ENCODE data around the gene DHX30. TPM values are rescaled to one million over a fixed set of nuclear protein-coding genes. Genes with fewer than 3 reads are reported as not detected.

DHX30 gene
- total RNA-seq, 1 donor, result 59.4 TPM

GRCh38 chr3:47877290-47877689, 74.4 kb downstream of the DHX30 start:
- H3K27ac ChIP-seq (ENCODE audit: low read depth, low read length), result peak overlapping the region; percentile 30
- H3K36me3 ChIP-seq (ENCODE audit: insufficient read depth, low read length), result peaks cover 49% of the 10 kb centered on the region
- peaks cover 3% of the 10 kb centered on the region for H4K20me1 ChIP-seq (ENCODE audit: insufficient read depth, low read length)
- H2AFZ ChIP-seq (ENCODE audit: low read length), result no peak overlapping the region
- H3K27me3 ChIP-seq (ENCODE audit: insufficient read depth, low read length), result no peaks in the 10 kb centered on the region
- H3K4me3 ChIP-seq (ENCODE audit: insufficient read depth, low read length), result no peak overlapping the region
- peak; percentile 90 for DNase-seq (ENCODE audit: insufficient read length, low spot score, missing footprints)
- no peaks in the 10 kb centered on the region for H3K9me3 ChIP-seq (ENCODE audit: low read depth, low read length)
- peaks cover 19% of the 10 kb centered on the region for H3K4me1 ChIP-seq (ENCODE audit: insufficient read depth, low read length)
- peaks cover 15% of the 10 kb centered on the region for H3K79me2 ChIP-seq (ENCODE audit: insufficient read depth, low read length)
- H3K4me2 ChIP-seq (ENCODE audit: insufficient read depth, low read length), result no peak overlapping the region
- TF ChIP-seq CTCF (IDR thresholded peaks at IDR 0.05; ENCODE audit: extremely low read depth, low read depth, low read length), result no peak

- peaks cover 50% of the 10 kb centered on the region for H3K36me3 ChIP-seq (ENCODE audit: insufficient read depth, low read length)
- H3K4me2 ChIP-seq (ENCODE audit: insufficient read depth, low read length), result no peak overlapping the region
- peaks cover 15% of the 10 kb centered on the region for H3K79me2 ChIP-seq (ENCODE audit: insufficient read depth, low read length)
- H3K4me1 ChIP-seq (ENCODE audit: insufficient read depth, low read length), result peaks cover 19% of the 10 kb centered on the region
- H4K20me1 ChIP-seq (ENCODE audit: insufficient read depth, low read length), result peaks cover 3% of the 10 kb centered on the region
- peak overlapping the region; percentile 30 for H3K27ac ChIP-seq (ENCODE audit: low read depth, low read length)
- no peak for DNase-seq (ENCODE audit: insufficient read length, low spot score, missing footprints)
- no peak overlapping the region for H3K4me3 ChIP-seq (ENCODE audit: insufficient read depth, low read length)
- no peaks in the 10 kb centered on the region for H3K27me3 ChIP-seq (ENCODE audit: insufficient read depth, low read length)
- no peak for TF ChIP-seq CTCF (IDR thresholded peaks at IDR 0.05; ENCODE audit: extremely low read depth, low read depth, low read length)
- H3K9me3 ChIP-seq (ENCODE audit: low read depth, low read length), result no peaks in the 10 kb centered on the region
- H2AFZ ChIP-seq (ENCODE audit: low read length), result no peak overlapping the region
Observed at GRCh38 chr3:47877719-47878118, 74.8 kb downstream of the DHX30 start.

GRCh38 chr3:47882338-47882737, 79.4 kb downstream of the DHX30 start:
- Histone ChIP-seq H3K27me3 (ENCODE audit: insufficient read depth, low read length) (no peaks in the 10 kb centered on the region), H3K4me2 (ENCODE audit: insufficient read depth, low read length) (no peak overlapping the region), H3K79me2 (ENCODE audit: insufficient read depth, low read length) (peaks cover 31% of the 10 kb centered on the region), H3K4me1 (ENCODE audit: insufficient read depth, low read length) (peaks cover 17% of the 10 kb centered on the region), H3K4me3 (ENCODE audit: insufficient read depth, low read length) (no peak overlapping the region), H3K36me3 (ENCODE audit: insufficient read depth, low read length) (peaks cover 36% of the 10 kb centered on the region), H2AFZ (ENCODE audit: low read length) (no peak overlapping the region), H3K9me3 (ENCODE audit: low read depth, low read length) (no peaks in the 10 kb centered on the region), H4K20me1 (ENCODE audit: insufficient read depth, low read length) (peaks cover 3% of the 10 kb centered on the region), H3K27ac (ENCODE audit: low read depth, low read length) (no peak overlapping the region)
- peak; percentile 6 for TF ChIP-seq CTCF (IDR thresholded peaks at IDR 0.05; ENCODE audit: extremely low read depth, low read depth, low read length)
- no peak for DNase-seq (ENCODE audit: insufficient read length, low spot score, missing footprints)

GRCh38 chr3:47884603-47885002, 81.7 kb downstream of the DHX30 start:
- no peak overlapping the region for H2AFZ ChIP-seq (ENCODE audit: low read length)
- no peaks in the 10 kb centered on the region for H3K27me3 ChIP-seq (ENCODE audit: insufficient read depth, low read length)
- H3K4me1 ChIP-seq (ENCODE audit: insufficient read depth, low read length), result no peaks in the 10 kb centered on the region
- H3K36me3 ChIP-seq (ENCODE audit: insufficient read depth, low read length), result peaks cover 43% of the 10 kb centered on the region
- H3K4me3 ChIP-seq (ENCODE audit: insufficient read depth, low read length), result no peak overlapping the region
- no peaks in the 10 kb centered on the region for H4K20me1 ChIP-seq (ENCODE audit: insufficient read depth, low read length)
- no peak for TF ChIP-seq CTCF (IDR thresholded peaks at IDR 0.05; ENCODE audit: extremely low read depth, low read depth, low read length)
- H3K4me2 ChIP-seq (ENCODE audit: insufficient read depth, low read length), result no peak overlapping the region
- no peaks in the 10 kb centered on the region for H3K9me3 ChIP-seq (ENCODE audit: low read depth, low read length)
- DNase-seq (ENCODE audit: insufficient read length, low spot score, missing footprints), result no peak
- H3K27ac ChIP-seq (ENCODE audit: low read depth, low read length), result no peak overlapping the region
- peaks cover 32% of the 10 kb centered on the region for H3K79me2 ChIP-seq (ENCODE audit: insufficient read depth, low read length)

All from osteoblast (primary cell).